Neural cell (in vitro differentiated cells): ENCODE data around the gene PRLH. TPM values are rescaled to one million over a fixed set of nuclear protein-coding genes. Genes with fewer than 3 reads are reported as not detected.

Source experiments
- H2AFZ ChIP-seq: fragments of 200-600, 300-800 bp; sonication (generic), shearing (Covaris generic); 2 replicates; pipeline ENCODE4 v1.6.0; 2014; ENCODE audit warnings: low read depth, mild to moderate bottlenecking, antibody characterized with exemption, low read length, moderate library complexity
- H3F3A ChIP-seq: fragments of 200-600 bp; shearing (Covaris generic); 2 replicates; pipeline ENCODE4 v1.6.1; 2016; ENCODE audit warnings: mild to moderate bottlenecking, moderate library complexity, mixed read lengths, antibody characterized with exemption, low read length; ENCODE audit not compliant: insufficient read depth, poor library complexity, severe bottlenecking
- H3K27ac ChIP-seq: fragments of 200-600, 300-800 bp; sonication (generic), shearing (Covaris generic); 2 replicates; pipeline ENCODE4 v1.5.1; 2014; ENCODE audit warnings: mild to moderate bottlenecking, low read length, moderate library complexity
- H3K27me3 ChIP-seq: fragments of 300-800, 200-600 bp; sonication (generic), shearing (Covaris generic); 2 replicates; pipeline ENCODE4 v1.6.0; 2014; ENCODE audit warnings: mild to moderate bottlenecking, low read depth, low read length, moderate library complexity; ENCODE audit not compliant: insufficient read depth
- H3K36me3 ChIP-seq: fragments of 300-800, 200-600 bp; sonication (generic), shearing (Covaris generic); 2 replicates; pipeline ENCODE4 v1.5.1; 2014; ENCODE audit warnings: mild to moderate bottlenecking, antibody characterized with exemption, low read length, moderate library complexity; ENCODE audit not compliant: insufficient read depth
- H3K4me2 ChIP-seq: fragments of 300-800, 200-600 bp; sonication (generic), shearing (Covaris generic); 2 replicates; pipeline ENCODE4 v1.6.0; 2014; ENCODE audit warnings: mild to moderate bottlenecking, low read length
- H3K4me3 ChIP-seq: fragments of 300-800, 200-600 bp; sonication (generic), shearing (Covaris generic); 2 replicates; pipeline ENCODE4 v1.5.1; 2014; ENCODE audit warnings: mild to moderate bottlenecking, low read length, moderate library complexity
- H3K79me2 ChIP-seq: fragments of 200-600 bp; shearing (Covaris generic); replicated peaks from 2 replicates; pipeline ENCODE4 v1.6.0; 2014; ENCODE audit warnings: mild to moderate bottlenecking, low read length, moderate library complexity; ENCODE audit not compliant: insufficient read depth
- H3K9ac ChIP-seq: fragments of 300-800, 200-600 bp; sonication (generic), shearing (Covaris generic); 2 replicates; pipeline ENCODE4 v1.6.1; 2016; ENCODE audit warnings: mild to moderate bottlenecking, low read length, mixed read lengths
- H3K9me2 ChIP-seq: fragments of 200-600 bp; shearing (Covaris generic); 2 replicates; pipeline ENCODE4 v1.6.1; 2016; ENCODE audit warnings: mild to moderate bottlenecking, low read length, mixed read lengths; ENCODE audit not compliant: insufficient read depth
- H3K9me3 ChIP-seq: fragments of 200-600, 300-800 bp; sonication (generic), shearing (Covaris generic); 2 replicates; pipeline ENCODE4 v1.6.1; 2016; ENCODE audit warnings: mild to moderate bottlenecking, mixed run types, low read length, moderate library complexity, mixed read lengths
- H4K20me1 ChIP-seq: fragments of 200-600 bp; shearing (Covaris generic); 2 replicates; pipeline ENCODE4 v1.6.1; 2016; ENCODE audit warnings: mild to moderate bottlenecking, mixed run types; ENCODE audit not compliant: insufficient read depth
- CTCF ChIP-seq: fragments of 450-650 bp; IDR thresholded peaks from 2 replicates; pipeline ENCODE4 v1.5.1; 2014; ENCODE audit warnings: antibody characterized with exemption, mild to moderate bottlenecking, moderate library complexity; ENCODE audit not compliant: poor library complexity, severe bottlenecking
- EP300 ChIP-seq: fragments of 450-650 bp; conservative IDR thresholded peaks from 2 replicates; pipeline ENCODE4 v1.6.1; 2014; ENCODE audit warnings: antibody characterized with exemption, mild to moderate bottlenecking, moderate library complexity; ENCODE audit not compliant: poor library complexity, severe bottlenecking
- EZH2 ChIP-seq: fragments of 200-600, 300-800 bp; shearing (Covaris generic), sonication (generic); IDR thresholded peaks from 2 replicates; pipeline ENCODE4 v1.6.1; 2014; ENCODE audit warnings: antibody characterized with exemption, low read length, borderline replicate concordance, mild to moderate bottlenecking; ENCODE audit not compliant: insufficient read depth, poor library complexity, severe bottlenecking
- MXI1 ChIP-seq: fragments of 450-650 bp; conservative IDR thresholded peaks from 2 replicates; pipeline ENCODE4 v1.6.1; 2014; ENCODE audit warnings: antibody characterized with exemption, mild to moderate bottlenecking; ENCODE audit not compliant: poor library complexity, severe bottlenecking
- POLR2AphosphoS5 ChIP-seq: IDR thresholded peaks from 2 replicates; pipeline ENCODE4 v1.6.1; 2012
- RAD21 ChIP-seq: fragments of 450-650 bp; conservative IDR thresholded peaks from 2 replicates; pipeline ENCODE4 v1.6.1; 2014; ENCODE audit warnings: antibody characterized with exemption, mild to moderate bottlenecking, moderate library complexity
- REST ChIP-seq: IDR thresholded peaks from 2 replicates; pipeline ENCODE4 v1.6.1; 2012; ENCODE audit warnings: borderline replicate concordance
- SMC3 ChIP-seq: fragments of 450-650 bp; conservative IDR thresholded peaks from 2 replicates; pipeline ENCODE4 v1.6.1; 2014; ENCODE audit warnings: antibody characterized with exemption, mild to moderate bottlenecking, moderate library complexity; ENCODE audit not compliant: poor library complexity
- TAF1 ChIP-seq: IDR thresholded peaks from 2 replicates; pipeline ENCODE4 v1.6.1; 2012; ENCODE audit warnings: low read depth
- polyA plus RNA-seq: library from polyadenylated mRNA; depleted of rRNA; stranded (reverse); fragments of >200 nt; gene quantifications from 2 replicates; pipeline ENCODE4 v1.2.3, GENCODE V29; 2014

PRLH gene
- polyA plus RNA-seq, 1 donor from 2014 or later = not detected

GRCh38 chr2:237583385-237584295, 17.3 kb downstream of the PRLH start:
- TF ChIP-seq TAF1 = no peak
- TF ChIP-seq SMC3 = no peak
- TF ChIP-seq REST = no peak
- TF ChIP-seq RAD21 = no peak
- TF ChIP-seq POLR2AphosphoS5 = no peak
- no peak for TF ChIP-seq EP300
- TF ChIP-seq EZH2 = no peak
- TF ChIP-seq MXI1 = no peak
- no peak for TF ChIP-seq CTCF
- H3K27ac ChIP-seq = no peak overlapping the region
- H2AFZ ChIP-seq = no peak overlapping the region

GRCh38 chr2:237585590-237586221, 19.3 kb downstream of the PRLH start:
- Histone ChIP-seq H3K9me3 (no peaks in the 10 kb centered on the region), H3K4me2 (no peak overlapping the region), H3K36me3 (no peaks in the 10 kb centered on the region), H3K27me3 (no peaks in the 10 kb centered on the region), H3K9me2 (no peaks in the 10 kb centered on the region), H3K27ac (no peak overlapping the region), H3K79me2 (no peaks in the 10 kb centered on the region), H3K4me3 (no peak overlapping the region), H3F3A (no peaks in the 10 kb centered on the region), H4K20me1 (no peaks in the 10 kb centered on the region), H2AFZ (no peak overlapping the region), H3K9ac (no peak overlapping the region)
- TF ChIP-seq EP300 = no peak
- no peak for TF ChIP-seq CTCF
- TF ChIP-seq RAD21 = no peak
- TF ChIP-seq TAF1 = no peak
- no peak for TF ChIP-seq EZH2

More at GRCh38 chr2:237583385-237584295, 17.3 kb downstream of the PRLH start:
- no peaks in the 10 kb centered on the region for H3K9me3 ChIP-seq
- no peaks in the 10 kb centered on the region for H4K20me1 ChIP-seq
- no peaks in the 10 kb centered on the region for H3K36me3 ChIP-seq
- H3K9me2 ChIP-seq = no peaks in the 10 kb centered on the region
- no peak overlapping the region for H3K4me2 ChIP-seq
- no peaks in the 10 kb centered on the region for H3K27me3 ChIP-seq
- no peak overlapping the region for H3K4me3 ChIP-seq
- H3K79me2 ChIP-seq = no peaks in the 10 kb centered on the region
- no peaks in the 10 kb centered on the region for H3F3A ChIP-seq
- no peak overlapping the region for H3K9ac ChIP-seq
